CD4-positive, alpha-beta T cell treated with Interleukin-21 for 1 hour (primary cell): ENCODE measurements around the gene TMEM88.
"Not testable (repeated sequence)": the region's sequence is repeated elsewhere in the genome, so short reads cannot be mapped to it uniquely, and the experiment has no call there.

Source experiments
- DNase-seq: peaks from one replicate; pipeline ENCODE4 v3.0.0-alpha.2; 2020

Gene TMEM88, protein sequence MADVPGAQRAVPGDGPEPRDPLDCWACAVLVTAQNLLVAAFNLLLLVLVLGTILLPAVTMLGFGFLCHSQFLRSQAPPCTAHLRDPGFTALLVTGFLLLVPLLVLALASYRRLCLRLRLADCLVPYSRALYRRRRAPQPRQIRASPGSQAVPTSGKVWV

DNA sequence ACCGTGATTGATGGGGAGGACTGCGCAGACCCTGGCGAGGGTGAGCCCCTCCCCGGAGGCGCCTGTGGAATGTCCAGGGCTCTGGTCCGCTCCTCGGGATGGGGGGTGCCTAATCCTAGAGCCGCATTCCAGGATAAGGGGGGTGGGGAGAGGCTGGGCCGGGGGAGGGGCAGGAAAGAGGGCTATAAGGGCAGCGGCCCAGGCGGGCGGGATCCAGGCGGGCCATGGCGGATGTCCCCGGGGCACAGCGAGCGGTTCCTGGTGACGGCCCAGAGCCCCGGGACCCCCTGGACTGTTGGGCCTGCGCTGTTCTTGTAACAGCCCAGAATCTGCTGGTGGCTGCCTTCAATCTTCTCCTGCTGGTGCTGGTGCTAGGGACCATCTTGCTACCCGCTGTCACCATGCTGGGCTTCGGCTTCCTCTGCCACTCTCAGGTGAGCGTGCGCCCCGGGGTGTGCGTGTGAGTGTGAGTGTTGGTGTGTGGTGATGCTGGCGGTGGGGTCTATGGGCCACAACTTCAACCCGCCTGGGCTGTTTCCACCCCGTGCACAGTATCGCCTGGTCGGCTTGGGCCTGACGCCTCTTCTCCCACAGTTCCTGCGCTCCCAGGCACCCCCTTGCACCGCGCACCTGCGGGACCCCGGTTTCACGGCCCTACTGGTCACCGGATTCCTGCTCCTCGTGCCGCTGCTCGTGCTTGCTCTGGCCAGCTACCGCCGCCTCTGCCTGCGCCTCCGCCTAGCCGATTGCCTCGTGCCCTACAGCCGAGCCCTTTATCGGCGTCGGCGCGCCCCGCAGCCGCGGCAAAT, at the start of gene TMEM88:
TSS of gene TMEM88 (plus strand) at position 216 of the 809 bp plus-strand sequence. CDS start at position 225, 9 bp downstream.
- peak; percentile 36 for DNase-seq

DNA sequence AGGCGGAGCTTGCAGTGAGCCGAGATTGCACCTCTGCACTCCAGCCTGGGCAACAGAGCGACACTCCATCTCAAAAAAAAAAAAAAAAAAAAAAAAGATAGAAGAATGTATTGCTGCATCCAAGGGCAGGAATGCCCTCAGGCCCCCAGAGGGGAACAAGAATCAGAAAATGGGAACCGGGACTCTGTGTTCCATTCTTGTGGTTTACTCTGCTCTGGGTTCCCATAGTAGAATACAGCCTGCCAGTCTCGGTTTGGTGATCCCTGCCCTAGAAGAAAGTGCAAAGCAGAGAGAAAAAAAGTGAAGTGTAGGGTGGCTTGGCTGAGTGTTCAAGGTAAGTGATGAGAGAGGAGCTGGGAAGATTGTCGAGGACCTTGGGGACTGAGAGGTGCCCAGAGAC, 48.3 kb upstream of the TMEM88 start:
- peak; percentile 5 for DNase-seq

DNA sequence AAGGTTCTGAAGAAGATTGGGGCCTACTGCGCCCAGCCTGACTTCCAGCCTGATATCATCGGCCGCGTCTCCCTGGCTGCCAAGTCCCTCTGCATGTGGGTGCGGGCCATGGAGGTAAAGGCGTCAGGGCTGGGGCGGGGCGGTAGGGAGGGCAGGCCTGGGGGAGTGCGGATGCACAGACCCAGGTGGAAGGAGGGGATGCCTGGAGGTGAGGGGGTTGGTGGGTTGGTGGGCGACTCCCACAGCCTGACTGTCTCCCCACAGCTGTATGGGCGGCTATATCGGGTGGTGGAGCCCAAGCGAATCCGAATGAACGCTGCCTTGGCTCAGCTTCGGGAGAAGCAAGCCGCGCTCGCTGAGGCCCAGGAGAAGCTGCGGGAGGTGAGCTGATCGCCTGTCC, 47.7 kb upstream of the TMEM88 start:
- no peak for DNase-seq

DNA sequence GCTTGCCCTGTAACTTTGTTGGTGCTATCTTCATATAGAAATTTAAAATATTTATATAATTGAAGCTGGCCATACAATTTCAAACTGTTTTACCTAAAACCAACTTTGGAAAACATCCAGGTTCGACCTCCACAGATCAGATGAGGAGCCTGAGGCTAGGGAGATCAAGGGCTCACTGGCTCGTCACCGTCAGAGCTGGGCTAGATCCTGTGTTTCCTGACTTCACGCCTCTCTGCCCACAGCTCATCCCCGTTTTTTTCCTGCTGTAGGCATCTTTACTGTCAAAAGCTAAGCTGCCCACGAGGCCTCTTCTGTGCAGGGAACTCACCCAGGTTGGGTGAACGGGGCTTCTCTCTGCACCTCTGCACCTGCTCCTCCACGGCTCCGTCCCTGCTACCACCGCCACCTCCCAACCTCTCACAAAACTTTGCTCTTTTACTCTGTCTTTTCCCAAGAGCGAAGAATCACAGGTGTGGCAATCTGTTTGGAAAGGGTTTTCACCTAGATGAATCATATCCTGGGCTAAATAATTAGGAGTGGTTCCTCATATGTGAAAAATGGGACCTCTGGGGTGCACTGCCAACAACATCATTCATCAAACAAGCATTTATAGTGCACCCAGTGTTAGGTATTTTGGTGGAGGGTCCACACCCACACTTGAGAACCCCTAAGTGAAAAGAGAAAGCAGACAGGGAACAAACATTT, 45.6 kb upstream of the TMEM88 start:
- DNase-seq: no peak

DNA sequence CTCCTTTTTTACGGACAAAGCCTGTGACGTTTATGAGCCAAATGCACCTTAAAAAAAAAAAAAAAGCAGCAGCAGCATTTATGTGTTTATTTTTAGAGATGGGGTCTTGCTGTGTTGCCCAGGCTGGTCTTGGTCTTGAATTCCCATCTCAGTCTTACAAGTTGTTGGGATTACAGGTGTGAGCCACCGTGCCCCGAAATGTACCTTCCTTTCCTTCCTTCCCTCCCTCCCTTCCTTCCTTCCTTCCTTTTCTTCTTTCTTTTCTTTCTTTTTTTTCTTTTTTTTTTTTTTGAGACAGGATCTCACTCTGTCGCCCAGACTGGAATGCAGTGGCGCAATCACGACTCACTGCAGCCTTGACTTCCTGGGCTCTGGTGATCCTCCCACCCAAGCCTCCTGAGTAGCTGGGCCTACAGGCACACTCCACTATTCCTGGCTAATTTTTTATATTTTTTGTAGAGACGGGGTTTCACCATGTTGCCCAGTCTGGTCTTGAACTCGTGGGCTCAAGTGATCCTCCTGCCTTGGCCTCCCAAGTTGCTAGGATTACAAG, 45.0 kb upstream of the TMEM88 start:
- not testable (repeated sequence) for DNase-seq

DNA sequence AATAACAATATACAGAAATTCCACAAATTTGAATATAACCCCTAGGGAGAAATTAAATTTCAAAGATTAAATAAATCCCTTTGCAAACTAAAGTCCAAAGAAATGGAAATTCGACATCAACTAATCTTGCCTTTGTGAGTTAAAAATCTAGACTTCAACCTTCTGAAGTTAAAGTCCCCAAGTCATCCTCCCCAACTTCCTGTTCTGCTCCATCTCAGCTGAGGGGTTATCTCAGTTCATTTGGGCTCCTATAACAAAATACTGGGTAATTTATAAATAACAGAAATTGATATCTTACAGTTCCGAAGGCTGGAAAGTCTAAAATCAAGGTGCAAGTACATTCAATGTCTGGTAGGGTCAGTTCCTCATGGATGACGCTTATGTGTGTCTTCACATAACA, 43.6 kb upstream of the TMEM88 start:
- DNase-seq: no peak

DNA sequence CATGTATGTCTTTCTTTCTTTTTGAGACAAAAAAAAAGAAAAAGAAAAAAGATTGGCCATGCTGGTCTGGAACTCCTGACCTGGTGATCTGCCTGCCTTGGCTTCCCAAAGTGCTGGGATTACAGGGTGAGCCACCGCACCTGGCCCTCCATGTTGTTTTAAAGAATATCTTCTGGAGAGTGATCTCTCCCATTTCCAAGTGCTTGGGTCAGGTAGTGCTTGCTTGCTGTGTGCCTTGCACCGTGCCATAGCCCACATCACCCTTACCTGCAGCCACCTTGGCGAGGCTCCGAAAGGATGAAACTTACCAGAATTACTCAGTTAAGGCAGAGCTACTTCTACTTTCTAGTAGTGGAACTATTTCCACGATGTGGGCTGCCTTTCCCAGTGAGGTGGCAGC, 39.9 kb upstream of the TMEM88 start:
- DNase-seq: no peak

DNA sequence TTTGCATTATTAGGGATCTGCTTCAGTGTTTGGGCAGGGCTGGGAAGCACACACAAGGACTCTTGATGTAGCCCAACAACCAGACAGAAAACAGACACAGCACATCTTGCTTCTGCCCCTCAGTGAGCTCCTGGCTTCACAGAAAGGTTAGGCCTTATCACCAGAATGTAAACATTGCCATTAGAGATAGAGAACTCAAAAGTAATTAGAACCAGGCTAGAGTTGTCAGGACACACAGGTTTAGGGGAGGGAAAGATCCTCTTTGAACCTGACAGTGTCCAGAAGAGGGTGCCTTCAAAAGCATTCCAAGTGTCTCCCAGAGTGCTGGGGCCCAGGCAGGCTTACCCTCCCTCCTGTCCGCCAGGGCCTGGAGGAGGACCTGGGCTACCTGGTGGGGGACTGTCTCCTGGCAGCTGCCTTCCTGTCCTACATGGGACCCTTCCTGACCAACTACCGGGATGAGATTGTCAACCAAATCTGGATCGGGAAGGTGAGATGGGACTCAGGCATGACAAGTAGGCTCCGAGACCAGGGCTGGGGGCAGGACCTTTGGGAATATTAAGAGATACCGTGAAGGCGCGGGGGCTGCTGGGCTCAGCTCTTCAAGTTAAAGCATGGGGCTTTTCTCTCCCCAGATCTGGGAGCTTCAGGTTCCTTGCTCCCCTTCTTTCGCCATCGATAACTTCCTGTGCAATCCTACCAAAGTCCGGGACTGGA, 37.8 kb upstream of the TMEM88 start:
- DNase-seq: no peak

DNA sequence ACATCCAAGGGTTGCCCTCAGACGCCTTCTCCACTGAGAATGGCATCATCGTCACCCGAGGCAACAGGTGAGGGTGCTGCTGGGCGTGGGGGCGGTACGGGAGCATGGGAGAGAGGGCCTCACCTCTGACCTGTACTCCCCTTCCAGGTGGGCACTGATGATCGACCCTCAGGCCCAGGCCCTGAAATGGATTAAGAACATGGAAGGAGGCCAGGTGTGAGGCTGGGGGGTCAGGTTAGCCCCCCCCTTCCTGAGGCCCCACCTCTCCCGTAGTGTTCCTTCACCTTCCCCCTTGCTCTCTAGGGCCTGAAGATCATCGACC, 37.3 kb upstream of the TMEM88 start:
- DNase-seq: no peak

DNA sequence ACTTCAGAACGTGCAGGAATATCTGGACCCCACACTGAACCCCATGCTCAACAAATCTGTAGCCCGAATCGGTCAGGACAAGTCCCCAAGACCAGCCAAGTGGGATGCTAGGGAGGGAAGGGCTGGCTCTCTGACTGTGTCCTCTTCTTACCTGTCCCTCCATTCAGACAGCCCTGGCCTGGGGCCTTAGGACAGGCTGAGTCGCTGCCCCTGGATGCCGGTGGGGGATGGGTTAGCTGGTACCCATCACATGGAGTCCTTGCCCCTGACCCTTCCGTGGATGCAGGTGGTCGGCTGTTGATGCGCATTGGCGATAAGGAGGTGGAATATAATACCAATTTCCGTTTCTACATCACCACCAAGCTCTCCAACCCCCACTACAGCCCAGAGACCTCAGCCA, 36.8 kb upstream of the TMEM88 start:
- no peak for DNase-seq

DNA sequence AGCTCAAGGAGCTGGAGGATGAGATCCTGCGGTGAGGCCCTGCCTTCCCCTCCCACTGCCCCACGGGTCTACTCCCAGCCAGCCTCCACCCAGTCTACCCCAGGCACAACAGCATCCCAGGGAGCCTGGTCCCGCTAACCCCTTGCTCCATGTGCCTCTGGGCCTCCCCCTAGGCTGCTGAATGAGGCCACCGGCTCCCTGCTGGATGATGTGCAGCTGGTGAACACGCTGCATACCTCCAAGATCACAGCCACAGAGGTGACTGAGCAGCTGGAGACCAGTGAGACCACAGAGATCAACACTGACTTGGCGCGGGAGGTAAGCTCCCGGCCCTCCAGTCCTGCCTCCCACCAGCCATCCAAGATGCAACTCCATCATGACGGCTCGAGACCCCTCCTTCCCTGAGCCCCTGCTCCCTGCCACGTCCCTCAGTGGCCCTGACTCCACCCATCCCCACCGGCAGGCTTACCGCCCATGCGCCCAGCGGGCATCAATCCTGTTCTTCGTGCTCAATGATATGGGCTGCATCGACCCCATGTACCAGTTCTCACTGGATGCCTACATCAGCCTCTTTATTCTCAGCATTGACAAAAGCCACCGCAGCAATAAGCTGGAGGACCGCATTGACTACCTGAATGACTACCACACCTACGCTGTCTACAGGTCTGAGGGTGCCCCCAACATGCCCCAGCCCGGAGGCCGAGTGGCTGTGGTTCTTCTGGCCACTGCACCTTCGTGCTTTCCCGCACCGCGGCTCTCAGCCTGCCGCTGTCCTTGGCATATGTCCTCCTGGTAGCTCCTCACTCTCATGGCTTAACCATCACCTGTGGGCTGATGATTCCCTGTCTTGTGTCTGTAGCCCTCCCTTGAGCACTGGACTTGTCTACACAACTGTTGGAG, 35.9 kb upstream of the TMEM88 start:
- DNase-seq: no peak

DNA sequence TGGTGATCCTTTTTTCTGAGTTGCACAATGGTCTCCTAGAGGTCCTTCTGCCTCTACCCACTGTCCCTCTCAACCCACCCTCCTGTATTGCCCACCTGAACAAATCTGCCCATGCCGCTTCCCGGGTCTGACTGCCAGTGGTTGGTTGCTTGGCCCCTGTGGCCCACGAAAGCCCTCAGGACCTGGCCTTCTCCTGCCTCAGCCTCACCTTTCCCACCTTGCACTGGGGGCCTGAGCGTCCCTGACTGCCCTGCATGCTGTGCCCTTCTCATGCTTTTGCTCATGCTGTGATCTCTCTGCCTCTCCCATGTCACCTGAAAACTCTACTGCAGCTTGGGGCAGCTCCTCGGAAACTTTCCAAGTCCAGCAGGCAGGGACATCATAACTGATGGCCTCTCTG, 34.6 kb upstream of the TMEM88 start:
- DNase-seq: no peak

DNA sequence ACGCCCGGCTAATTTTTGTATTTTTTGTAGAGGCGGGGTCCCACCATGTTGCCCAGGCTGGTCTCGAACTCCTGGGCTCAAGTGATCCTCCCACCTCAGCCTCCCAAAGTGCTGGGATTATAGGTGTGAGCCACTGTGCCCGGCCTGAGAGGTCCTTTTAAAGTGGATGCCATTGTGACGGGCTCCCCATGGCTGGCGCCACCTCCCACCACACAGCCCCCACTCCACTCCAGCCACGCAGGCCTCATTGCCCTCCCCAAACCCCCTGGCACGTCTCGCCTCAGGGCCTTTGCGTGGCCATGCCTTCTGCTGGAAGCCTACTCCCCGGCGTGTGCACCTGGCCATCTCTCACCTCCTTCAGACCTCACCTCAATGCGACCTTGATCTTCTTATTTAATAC, 32.7 kb upstream of the TMEM88 start:
- DNase-seq: no peak

DNA sequence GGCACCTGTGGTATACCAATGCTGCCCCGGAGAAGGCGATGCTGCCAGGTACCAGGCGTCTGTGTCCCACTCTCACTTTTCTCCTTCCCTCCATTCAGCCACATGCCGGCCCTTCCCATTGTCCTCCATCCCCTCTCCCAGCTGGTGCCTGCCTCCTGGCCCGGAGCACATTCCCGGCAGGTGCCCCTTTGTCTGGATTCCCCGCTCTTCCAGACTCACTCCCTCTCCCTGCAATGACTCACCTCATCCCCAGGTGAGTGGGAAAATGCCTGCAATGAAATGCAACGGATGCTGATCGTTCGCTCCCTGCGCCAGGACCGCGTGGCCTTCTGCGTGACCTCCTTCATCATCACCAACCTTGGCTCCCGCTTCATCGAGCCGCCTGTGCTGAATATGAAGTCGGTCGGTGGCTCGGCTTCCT, 31.3 kb upstream of the TMEM88 start:
- no peak for DNase-seq

DNA sequence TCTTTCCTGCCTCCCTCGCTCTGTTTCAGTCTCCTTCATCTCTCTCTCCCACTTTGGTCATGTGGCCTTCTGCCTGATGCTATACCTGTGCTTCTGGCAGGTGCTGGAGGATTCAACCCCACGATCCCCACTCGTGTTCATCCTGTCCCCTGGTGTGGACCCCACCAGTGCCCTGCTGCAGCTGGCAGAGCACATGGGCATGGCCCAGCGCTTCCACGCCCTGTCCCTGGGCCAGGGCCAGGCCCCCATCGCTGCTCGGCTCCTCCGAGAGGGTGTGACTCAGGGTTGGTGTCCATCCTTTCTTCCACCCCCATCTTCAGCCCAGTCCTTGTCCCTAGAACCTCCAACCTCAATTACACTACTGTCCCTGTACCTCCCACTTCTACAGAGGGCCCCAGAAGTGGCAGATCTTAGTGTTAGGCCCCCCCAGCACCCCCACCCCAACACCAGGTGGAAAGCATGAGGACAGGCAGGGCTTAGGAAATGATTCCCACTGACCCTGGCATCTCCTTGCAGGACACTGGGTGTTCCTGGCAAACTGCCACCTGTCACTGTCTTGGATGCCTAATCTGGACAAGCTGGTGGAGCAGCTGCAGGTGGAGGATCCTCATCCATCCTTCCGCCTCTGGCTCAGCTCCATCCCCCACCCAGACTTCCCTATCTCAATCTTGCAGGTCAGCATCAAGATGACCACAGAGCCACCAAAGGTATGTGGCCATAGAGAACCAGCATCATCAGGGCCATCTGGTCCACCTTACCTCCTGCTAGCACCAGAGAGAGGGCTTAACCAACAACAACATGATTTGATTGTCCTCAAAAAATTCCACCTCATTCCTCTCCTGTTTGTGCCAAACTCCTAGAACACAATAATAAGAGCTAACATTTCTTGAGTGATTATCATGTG, 30.6 kb upstream of the TMEM88 start:
- DNase-seq: no peak

DNA sequence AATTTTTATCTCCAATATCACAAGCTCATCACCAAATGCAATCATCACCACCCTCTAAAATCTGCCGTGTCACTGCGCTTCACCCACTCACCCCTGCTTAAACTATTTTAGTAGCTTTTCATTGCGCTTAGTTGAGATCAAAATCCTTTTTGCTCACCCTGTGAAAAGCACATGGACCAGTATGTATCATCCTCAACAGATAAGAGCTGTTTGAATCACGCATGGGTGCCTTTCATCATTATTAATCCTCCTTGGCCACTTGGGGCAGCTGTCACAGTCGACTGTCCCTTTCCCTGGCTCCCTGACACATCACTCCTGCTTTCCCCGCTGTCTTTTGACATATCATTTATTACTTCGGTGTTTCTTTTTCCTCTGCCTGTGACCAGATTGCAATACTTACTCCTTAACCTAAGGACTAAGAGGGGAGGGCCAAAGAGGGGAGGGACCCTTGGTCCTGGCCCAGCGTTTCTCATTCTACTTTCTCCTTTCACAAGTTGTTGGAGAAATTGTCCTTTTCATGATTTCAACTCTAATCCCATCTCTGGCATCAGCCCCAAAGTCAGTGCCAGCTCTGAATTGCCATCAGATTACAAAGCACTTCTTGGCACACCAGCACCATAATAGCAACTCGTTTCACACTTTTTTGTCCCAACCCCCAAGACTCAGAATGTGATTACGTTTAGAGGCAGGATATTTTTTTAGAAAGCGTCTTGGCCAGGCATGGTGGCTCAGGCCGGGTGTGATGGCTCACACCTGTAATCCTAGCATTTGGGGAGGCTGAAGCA, 29.5 kb upstream of the TMEM88 start:
- peak; percentile 3 for DNase-seq

DNA sequence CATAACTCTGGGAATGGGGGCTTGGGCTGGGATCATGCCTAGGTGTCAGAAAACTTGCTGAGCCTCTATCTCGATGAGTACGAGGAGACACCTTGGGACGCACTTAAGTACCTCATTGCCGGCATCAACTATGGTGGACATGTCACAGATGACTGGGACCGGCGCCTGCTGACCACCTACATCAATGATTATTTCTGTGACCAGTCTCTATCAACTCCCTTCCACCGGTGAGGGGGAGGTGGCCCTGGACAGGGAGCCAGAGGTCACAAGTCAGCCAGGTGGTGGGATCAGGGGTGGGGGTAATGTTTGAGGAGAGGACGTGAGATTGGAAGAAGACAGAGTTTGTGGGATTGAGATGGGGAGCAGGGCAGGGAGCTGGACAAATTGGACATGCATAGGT, 24.2 kb upstream of the TMEM88 start:
- DNase-seq: no peak

DNA sequence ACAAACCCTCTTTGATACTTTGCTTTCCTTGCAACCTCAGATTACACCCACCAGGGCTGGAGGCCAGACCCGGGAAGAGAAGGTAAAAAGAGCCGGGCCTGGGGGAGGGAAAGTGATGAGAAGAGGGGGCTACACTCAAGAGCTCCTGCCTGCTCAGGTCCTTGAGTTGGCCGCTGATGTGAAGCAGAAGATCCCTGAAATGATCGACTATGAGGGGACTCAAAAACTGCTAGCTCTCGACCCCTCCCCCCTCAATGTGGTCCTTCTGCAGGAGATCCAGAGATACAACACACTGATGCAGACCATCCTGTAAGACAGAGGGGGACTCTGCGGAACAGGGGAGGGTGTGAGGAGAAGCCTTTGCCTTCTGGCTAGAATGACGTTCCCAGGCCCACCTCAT, 23.6 kb upstream of the TMEM88 start:
- no peak for DNase-seq

DNA sequence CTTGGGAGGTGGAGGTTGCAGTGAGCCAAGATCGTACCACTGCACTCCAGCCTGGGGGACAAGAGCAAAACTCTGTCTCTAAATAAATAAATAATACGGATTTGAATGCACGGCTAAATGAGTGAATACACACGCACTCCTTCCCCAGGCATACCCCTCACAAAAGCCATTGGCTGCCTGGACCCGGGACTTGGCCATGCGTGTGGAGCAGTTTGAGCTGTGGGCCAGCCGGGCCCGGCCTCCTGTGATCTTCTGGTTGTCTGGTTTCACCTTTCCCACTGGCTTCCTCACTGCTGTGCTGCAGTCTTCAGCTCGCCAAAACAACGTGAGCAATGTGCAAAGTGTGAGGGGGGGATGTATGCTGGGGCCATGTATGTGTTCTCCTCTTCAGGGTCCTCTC, 22.4 kb upstream of the TMEM88 start:
- no peak for DNase-seq
